ENCODE results near the gene UBE2H.
"Not testable (repeated sequence)": the region's sequence is repeated elsewhere in the genome, so short reads cannot be mapped to it uniquely, and the experiment has no call there.

UBE2H gene

GRCh38 chr7:129866251-129866650 lies 86.5 kb downstream of the UBE2H start:
- no peak for DNase-seq

- DNase-seq: no peak
Observed at GRCh38 chr7:129865925-129866201, 86.9 kb downstream of the UBE2H start.

- no peak for DNase-seq
Observed at GRCh38 chr7:129865093-129865924, 87.5 kb downstream of the UBE2H start.

- DNase-seq: not testable (repeated sequence)
Observed at GRCh38 chr7:129864676-129865075, 88.1 kb downstream of the UBE2H start.

GRCh38 chr7:129864042-129864441 lies 88.7 kb downstream of the UBE2H start:
- no peak for DNase-seq

- no peak for DNase-seq
Observed at GRCh38 chr7:129862682-129863081, 90.1 kb downstream of the UBE2H start.

- DNase-seq: not testable (repeated sequence)
Observed at GRCh38 chr7:129860784-129861183, 92.0 kb downstream of the UBE2H start.

GRCh38 chr7:129859183-129859582 lies 93.6 kb downstream of the UBE2H start:
- DNase-seq: no peak

GRCh38 chr7:129858490-129858889 lies 94.3 kb downstream of the UBE2H start:
- DNase-seq: no peak

- no peak for DNase-seq
Observed at GRCh38 chr7:129857313-129857712, 95.4 kb downstream of the UBE2H start.

GRCh38 chr7:129855935-129856717 lies 96.6 kb downstream of the UBE2H start:
- no peak for DNase-seq

- no peak for DNase-seq
Observed at GRCh38 chr7:129855234-129855673, 97.5 kb downstream of the UBE2H start.

- DNase-seq: no peak
Observed at GRCh38 chr7:129854401-129854800, 98.4 kb downstream of the UBE2H start.

- no peak for DNase-seq
Observed at GRCh38 chr7:129853661-129854268, 99.0 kb downstream of the UBE2H start.

- DNase-seq: no peak
Observed at GRCh38 chr7:129851809-129852208, 101.0 kb downstream of the UBE2H start.

- DNase-seq: no peak
Observed at GRCh38 chr7:129851174-129851573, 101.6 kb downstream of the UBE2H start.

GRCh38 chr7:129848436-129848835 lies 104.3 kb downstream of the UBE2H start:
- DNase-seq: no peak

GRCh38 chr7:129845972-129846327 lies 106.8 kb downstream of the UBE2H start:
- DNase-seq: no peak

GRCh38 chr7:129845178-129845971 lies 107.4 kb downstream of the UBE2H start:
- DNase-seq: no peak

- DNase-seq: no peak
Observed at GRCh38 chr7:129843978-129844840, 108.6 kb downstream of the UBE2H start.

GRCh38 chr7:129843365-129843898 lies 109.3 kb downstream of the UBE2H start:
- no peak for DNase-seq

- DNase-seq: no peak
Observed at GRCh38 chr7:129841465-129841864, 111.3 kb downstream of the UBE2H start.
